ENCODE results near the gene PARP8.

GRCh38 chr5:50867140-50867539 lies 200.7 kb downstream of the PARP8 start:
- TF ChIP-seq POLR2A (IDR thresholded peaks at IDR 0.05; ENCODE audit: control extremely low read depth in 1 of 2, low read depth in 2 of 2, low read length in 2 of 2) (no peak), GABPA (IDR thresholded peaks at IDR 0.05; ENCODE audit: borderline replicate concordance, insufficient read depth, low read length) (no peak), HDAC6 (IDR thresholded peaks at IDR 0.05; ENCODE audit: low read depth, low read length) (no peak), POLR2AphosphoS5 (IDR thresholded peaks at IDR 0.05; ENCODE audit: low read depth, low read length) (no peak), EP300 (IDR thresholded peaks at IDR 0.05; ENCODE audit: borderline replicate concordance in 1 of 2, low read depth in 2 of 2, low read length in 2 of 2) (no peak)
- TF ChIP-seq, protein P1, sequence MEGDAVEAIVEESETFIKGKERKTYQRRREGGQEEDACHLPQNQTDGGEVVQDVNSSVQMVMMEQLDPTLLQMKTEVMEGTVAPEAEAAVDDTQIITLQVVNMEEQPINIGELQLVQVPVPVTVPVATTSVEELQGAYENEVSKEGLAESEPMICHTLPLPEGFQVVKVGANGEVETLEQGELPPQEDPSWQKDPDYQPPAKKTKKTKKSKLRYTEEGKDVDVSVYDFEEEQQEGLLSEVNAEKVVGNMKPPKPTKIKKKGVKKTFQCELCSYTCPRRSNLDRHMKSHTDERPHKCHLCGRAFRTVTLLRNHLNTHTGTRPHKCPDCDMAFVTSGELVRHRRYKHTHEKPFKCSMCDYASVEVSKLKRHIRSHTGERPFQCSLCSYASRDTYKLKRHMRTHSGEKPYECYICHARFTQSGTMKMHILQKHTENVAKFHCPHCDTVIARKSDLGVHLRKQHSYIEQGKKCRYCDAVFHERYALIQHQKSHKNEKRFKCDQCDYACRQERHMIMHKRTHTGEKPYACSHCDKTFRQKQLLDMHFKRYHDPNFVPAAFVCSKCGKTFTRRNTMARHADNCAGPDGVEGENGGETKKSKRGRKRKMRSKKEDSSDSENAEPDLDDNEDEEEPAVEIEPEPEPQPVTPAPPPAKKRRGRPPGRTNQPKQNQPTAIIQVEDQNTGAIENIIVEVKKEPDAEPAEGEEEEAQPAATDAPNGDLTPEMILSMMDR (IDR thresholded peaks at IDR 0.05; ENCODE audit: control extremely low read depth in 1 of 3, insufficient read depth in 1 of 3, low read depth in 1 of 3, low read length in 3 of 3): no peak
- TF ChIP-seq, protein P2, sequence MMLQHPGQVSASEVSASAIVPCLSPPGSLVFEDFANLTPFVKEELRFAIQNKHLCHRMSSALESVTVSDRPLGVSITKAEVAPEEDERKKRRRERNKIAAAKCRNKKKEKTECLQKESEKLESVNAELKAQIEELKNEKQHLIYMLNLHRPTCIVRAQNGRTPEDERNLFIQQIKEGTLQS (IDR thresholded peaks at IDR 0.05; ENCODE audit: insufficient read depth, low read depth, low read length): no peak

All from H1 (cell line).